HUES64 (cell line): ENCODE results near the gene HMCN2.
A peak's percentile ranks its signal among the peaks of the same experiment; 100 is the strongest.
"Not testable (repeated sequence)": the region's sequence is repeated elsewhere in the genome, so short reads cannot be mapped to it uniquely, and the experiment has no call there.

Experiments
- H3K27ac ChIP-seq: 2 replicates; pipeline ENCODE4 v1.7.0; 2013; ENCODE audit warnings: low read depth, low read length, inconsistent platforms
- H3K27me3 ChIP-seq: 2 replicates; pipeline ENCODE4 v1.6.1; 2013; ENCODE audit warnings: mild to moderate bottlenecking, low read length; ENCODE audit not compliant: insufficient read depth
- H3K36me3 ChIP-seq: 2 replicates; pipeline ENCODE4 v1.6.1; 2013; ENCODE audit warnings: mild to moderate bottlenecking, low read length; ENCODE audit not compliant: insufficient read depth
- H3K4me1 ChIP-seq: 2 replicates; pipeline ENCODE4 v1.6.1; 2013; ENCODE audit warnings: mild to moderate bottlenecking, low read length, moderate library complexity; ENCODE audit not compliant: insufficient read depth
- H3K4me3 ChIP-seq: 2 replicates; pipeline ENCODE4 v1.5.1; 2013; ENCODE audit warnings: mild to moderate bottlenecking, low read length, moderate library complexity
- H3K9ac ChIP-seq: 2 replicates; pipeline ENCODE4 v1.6.1; 2013; ENCODE audit warnings: mild to moderate bottlenecking, low read depth, low read length
- H3K9me3 ChIP-seq: 2 replicates; pipeline ENCODE4 v1.6.1; 2013; ENCODE audit warnings: low read depth, low read length; ENCODE audit not compliant: insufficient read depth
- WGBS: fragments of 150-250, 120-280 bp; methylation state at CpG from one replicate; pipeline ENCODE4 v1.1.7; 2013; ENCODE audit warnings: missing lambda C conversion rate; 5-methylcytosine and 5-hydroxymethylcytosine counted together

The HMCN2 gene

DNA sequence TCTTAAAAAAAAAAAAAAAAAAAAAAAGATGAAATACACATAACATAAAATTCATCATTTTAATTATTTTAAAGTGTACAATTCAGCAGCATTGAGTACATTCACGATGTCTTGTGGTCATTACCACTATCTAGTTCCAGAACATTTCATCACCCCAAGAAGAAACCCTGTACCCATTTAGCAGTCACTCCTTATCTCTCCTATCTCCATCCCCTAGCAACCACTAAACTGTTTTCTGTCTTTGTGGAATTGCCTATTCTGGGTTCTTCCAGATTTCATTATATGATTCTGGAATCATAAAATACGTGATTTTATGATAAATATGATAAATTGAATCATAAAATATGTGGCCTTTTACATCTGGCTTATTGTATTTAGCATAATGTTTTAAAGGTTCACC lies 8.9 kb upstream of the HMCN2 start:
- no peaks in the 10 kb centered on the region for H3K27me3 ChIP-seq
- WGBS, result 94% methylated on average over 1 of the region's 2 CpGs

DNA sequence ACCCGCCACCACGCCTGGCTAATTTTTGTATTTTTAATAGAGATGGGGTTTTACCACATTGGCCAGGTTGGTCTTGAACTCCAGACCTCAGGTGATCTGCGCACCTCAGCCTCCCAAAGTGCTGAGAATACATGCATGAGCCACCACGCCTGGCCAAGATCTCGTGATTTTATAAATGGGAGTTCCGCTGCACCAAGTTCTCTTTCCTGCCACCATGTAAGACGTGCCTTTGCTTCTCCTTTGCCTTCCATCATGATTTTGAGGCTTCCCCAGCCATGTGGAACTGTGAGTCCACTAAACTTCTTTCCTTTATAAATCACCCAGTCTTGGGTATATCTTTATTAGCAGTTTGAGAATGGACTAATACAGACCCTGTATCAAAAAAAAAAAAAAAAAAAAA lies 7.4 kb upstream of the HMCN2 start:
- not testable (repeated sequence) for H3K27ac ChIP-seq, H3K27me3 ChIP-seq, H3K9ac ChIP-seq, H3K9me3 ChIP-seq, H3K4me3 ChIP-seq, H3K4me1 ChIP-seq, H3K36me3 ChIP-seq
- 95% methylated on average over 7 of the region's 7 CpGs for WGBS

More for the DNA sequence above, 8.9 kb upstream of the HMCN2 start:
- H3K4me3 ChIP-seq, result no peak overlapping the region
- H3K9me3 ChIP-seq, result peaks cover 9% of the 10 kb centered on the region
- H3K9ac ChIP-seq, result no peak overlapping the region
- H3K27ac ChIP-seq, result no peak overlapping the region
- no peaks in the 10 kb centered on the region for H3K36me3 ChIP-seq
- peaks cover 3% of the 10 kb centered on the region; the same call in 1 of the 2 replicates for H3K4me1 ChIP-seq

DNA sequence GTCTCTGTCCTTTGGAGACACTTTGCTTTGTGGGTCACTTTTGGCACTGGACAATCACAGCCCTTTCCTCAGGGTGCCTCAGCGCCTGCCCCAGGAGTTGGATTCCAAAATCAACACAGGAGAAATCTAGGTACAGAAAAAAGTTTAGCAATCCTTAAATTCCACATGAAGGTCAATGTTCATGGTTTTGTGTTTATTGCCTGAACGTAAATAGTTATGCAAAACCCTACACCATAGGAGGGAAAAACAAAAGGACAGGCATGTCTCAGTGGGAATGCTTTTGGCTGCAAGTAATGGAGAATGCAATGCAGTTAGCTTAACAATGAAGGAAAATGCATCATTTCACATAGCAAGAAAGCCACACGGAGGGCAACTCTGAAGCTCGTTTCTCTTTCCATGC lies 6.5 kb upstream of the HMCN2 start:
- no peak overlapping the region for H3K9ac ChIP-seq
- H3K27me3 ChIP-seq, result no peaks in the 10 kb centered on the region
- WGBS, result 62% methylated on average over 3 of the region's 4 CpGs

DNA sequence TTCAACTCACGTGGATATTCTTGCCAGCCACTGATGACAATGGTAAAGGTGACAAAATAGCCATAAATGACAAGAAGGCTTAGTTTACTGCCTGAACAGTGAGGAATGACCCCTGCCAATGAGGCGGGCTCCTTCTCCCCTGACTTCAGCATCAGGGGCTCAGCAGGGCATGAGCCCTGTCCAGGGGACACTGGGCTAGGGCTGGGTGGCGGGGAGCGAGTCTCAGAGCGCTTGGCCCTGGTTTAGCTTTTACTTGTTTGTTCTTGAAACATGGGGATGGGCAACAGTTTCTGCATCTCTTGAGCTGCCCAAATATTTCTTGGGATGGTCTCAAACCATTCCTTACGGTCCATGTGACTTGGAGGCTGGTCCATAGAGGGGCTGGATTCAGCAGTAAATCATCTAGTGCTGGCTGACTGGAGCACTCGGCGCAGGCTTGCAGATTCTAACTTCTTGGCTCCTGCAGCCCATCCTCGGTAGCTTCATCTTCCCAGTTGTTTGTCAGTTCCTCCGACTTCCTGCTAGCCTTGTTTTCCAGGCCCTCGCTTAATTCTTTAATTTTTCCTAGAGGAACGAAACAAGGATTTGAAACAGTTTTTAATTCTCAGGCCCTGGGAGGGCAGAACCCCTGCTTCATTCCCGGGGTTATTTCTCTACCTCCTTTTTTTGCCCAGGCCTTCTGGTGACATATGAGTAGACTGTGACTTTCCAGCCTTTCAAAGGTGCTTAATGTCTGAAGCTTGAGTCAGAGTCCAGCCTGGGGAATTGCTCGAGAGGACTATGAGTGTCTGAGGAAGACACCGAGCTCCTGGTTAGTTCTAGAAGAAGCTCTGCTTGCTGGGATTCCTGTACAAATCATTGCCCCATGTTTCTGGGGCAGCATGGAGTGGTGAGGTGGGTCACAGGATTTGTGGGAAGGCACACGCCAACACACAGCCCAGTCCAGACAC lies 4.5 kb upstream of the HMCN2 start:
- Histone ChIP-seq H3K4me3 (no peak overlapping the region), H3K4me1 (peaks cover 3% of the 10 kb centered on the region; the same call in 1 of the 2 replicates), H3K9ac (no peak overlapping the region), H3K27me3 (peaks cover 18% of the 10 kb centered on the region), H3K36me3 (no peaks in the 10 kb centered on the region), H3K27ac (no peak overlapping the region), H3K9me3 (peaks cover 9% of the 10 kb centered on the region)
- WGBS, result 91% methylated on average over 16 of the region's 16 CpGs

More for the DNA sequence above, 6.5 kb upstream of the HMCN2 start:
- Histone ChIP-seq H3K36me3 (no peaks in the 10 kb centered on the region), H3K27ac (peak overlapping the region; percentile 93; the same call in 1 of the 2 replicates), H3K4me3 (no peak overlapping the region), H3K4me1 (peaks cover 3% of the 10 kb centered on the region; the same call in 1 of the 2 replicates), H3K9me3 (peaks cover 9% of the 10 kb centered on the region)

DNA sequence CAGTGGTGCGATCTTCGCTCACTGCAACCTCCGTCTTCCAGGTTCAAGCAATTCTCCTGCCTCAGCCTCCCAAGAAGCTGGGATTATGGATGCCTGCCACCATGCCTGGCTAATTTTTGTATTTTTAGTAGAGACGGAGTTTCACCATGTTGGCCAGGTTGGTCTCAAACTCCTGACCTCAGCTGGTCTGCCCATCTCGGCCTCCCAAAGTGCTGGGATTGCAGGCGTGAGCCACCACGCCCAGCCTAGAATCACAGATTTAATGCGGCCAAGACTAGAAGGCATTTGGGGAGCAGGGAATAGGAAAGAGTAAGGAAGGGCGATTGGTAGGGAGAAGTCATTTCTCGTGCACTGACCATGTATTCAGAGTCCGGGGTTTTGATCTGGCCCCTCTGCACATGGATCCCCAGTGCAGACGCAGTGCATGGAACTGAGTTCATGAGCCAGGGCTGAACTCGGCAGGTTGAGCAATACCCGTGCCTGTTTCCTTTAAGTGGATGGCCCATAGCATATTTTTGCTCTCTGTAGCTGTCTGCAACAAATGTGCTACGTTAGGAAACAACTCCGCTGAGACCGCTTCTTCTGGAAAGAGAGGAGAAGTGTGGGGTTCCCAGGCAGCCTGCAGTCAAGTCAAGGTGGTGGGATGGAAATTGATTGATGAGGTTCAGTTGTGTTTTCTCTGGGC lies 3.4 kb upstream of the HMCN2 start:
- WGBS, result 93% methylated on average over 17 of the region's 17 CpGs
- Histone ChIP-seq H3K36me3 (no peaks in the 10 kb centered on the region), H3K27me3 (peaks cover 29% of the 10 kb centered on the region)

DNA sequence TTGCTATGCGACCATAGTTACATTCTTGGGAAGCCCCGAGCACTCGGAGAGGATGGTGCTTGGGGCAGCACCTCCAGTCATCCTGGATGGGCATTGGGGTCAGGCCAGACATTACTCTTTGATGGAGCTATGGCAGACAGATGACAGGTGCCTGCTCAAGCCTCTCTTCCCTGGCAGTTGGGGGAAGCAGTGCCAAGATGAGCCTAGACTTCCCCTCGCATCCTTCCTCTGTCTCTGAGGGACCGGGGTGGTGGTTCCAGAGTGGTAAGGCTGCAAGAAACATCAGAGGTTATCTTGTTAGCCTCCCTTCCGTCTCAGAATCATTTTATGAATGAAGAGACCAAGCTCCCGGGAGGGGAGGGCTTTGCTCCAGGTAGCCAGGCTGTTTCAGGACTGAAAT lies 2.8 kb upstream of the HMCN2 start:
- H3K27me3 ChIP-seq, result peaks cover 35% of the 10 kb centered on the region
- H3K27ac ChIP-seq, result no peak overlapping the region

More for the DNA sequence above, 3.4 kb upstream of the HMCN2 start:
- H3K4me1 ChIP-seq, result peaks cover 3% of the 10 kb centered on the region; the same call in 1 of the 2 replicates
- H3K4me3 ChIP-seq, result no peak overlapping the region
- no peak overlapping the region for H3K27ac ChIP-seq
- no peak overlapping the region for H3K9ac ChIP-seq
- H3K9me3 ChIP-seq, result peaks cover 9% of the 10 kb centered on the region

DNA sequence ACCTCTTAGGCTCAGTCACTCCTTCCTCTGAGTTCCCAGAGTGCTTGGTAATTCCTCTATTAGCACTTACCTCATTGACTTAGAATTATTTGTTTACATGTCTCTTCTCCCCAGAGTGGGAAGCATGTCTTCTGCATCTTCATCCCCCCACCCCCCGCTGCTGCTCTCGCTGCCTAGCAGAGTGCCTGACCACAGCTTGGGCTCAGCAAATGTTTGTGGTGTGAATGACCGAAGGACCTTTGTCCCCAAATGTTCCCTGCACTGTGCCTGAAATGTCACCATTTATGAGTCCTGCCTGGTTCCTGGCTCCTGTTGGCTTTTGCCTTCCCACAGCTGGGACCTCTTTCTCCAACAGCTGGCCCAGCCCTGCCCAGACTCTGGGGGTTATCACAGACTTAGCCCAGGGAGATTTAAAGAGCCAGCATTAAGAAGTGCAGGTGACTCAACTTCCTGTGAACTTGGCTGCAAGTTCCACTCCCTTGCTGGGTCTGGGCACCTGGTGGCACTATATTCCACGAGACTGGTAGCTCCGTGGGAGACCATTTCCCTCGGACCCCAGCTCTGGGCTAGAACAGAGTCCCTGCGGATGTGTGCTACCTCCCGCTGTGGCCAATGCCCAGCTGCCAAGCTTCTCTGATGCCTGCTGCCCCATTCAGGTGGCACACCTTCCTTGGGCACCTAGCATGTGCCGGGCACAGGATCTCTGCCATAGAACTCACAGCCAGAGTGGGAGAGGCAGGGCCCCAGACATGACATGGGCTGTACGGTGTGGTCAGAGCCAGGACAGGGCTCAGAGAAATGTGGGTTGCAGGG lies 1.8 kb upstream of the HMCN2 start:
- Histone ChIP-seq H3K4me1 (peaks cover 11% of the 10 kb centered on the region), H3K36me3 (no peaks in the 10 kb centered on the region), H3K9me3 (peaks cover 8% of the 10 kb centered on the region), H3K9ac (no peak overlapping the region), H3K4me3 (no peak overlapping the region), H3K27me3 (peaks cover 35% of the 10 kb centered on the region), H3K27ac (no peak overlapping the region)
- 71% methylated on average over 10 of the region's 10 CpGs for WGBS

More for the DNA sequence above, 2.8 kb upstream of the HMCN2 start:
- Histone ChIP-seq H3K9ac (no peak overlapping the region), H3K4me1 (peaks cover 3% of the 10 kb centered on the region; the same call in 1 of the 2 replicates), H3K4me3 (no peak overlapping the region), H3K36me3 (no peaks in the 10 kb centered on the region), H3K9me3 (peaks cover 9% of the 10 kb centered on the region)
- 90% methylated on average over 7 of the region's 7 CpGs for WGBS

DNA sequence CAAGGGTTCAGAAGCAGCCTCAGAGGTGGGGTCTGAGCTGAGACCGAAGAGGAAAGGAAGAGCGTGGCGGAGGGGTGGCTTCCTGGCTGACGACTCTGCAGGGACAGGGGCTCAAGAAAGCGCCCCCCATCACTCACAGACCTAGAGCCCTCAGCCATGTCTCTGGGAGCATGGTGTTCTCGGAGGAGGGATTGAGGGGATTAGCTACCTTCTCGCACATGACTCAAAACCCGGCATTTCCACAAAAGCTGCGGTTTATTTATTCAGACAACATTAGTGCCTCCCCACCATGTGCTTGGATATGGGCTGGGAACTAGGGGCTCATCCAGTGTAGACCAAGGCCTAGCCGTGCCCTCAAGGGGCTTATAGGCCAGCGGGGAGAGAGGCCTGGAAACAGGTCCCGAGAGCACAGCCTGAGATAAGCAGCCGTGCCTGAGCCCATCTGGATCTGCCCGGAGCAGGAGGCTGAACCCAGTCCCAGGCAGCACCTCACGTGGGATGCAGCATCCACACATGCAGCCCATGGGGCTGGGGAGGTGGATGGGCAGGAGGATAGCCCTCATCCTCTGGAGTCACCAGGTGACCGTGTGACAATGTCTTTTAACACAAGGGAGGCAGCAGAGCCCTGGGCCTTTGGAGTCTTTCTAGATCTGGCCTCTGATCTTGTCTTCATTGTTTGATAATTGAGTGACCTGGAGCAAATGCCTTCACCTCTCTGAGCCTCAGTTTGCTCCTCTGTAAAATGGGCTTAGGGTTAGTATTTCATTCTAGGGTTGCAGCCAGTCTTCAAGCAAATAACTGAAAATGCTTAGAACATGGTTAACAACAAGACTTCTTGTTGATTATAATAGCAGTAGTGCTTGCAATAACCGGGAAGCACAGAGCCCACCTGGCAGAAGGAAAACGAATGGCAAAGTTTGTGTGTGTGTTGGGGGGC lies 878 bp upstream of the HMCN2 start:
- H3K4me3 ChIP-seq, result peak overlapping the region; percentile 63
- H3K27me3 ChIP-seq, result peaks cover 35% of the 10 kb centered on the region
- H3K9ac ChIP-seq, result no peak overlapping the region
- 78% methylated on average over 16 of the region's 18 CpGs for WGBS
- peaks cover 15% of the 10 kb centered on the region for H3K4me1 ChIP-seq
- no peak overlapping the region for H3K27ac ChIP-seq
- no peaks in the 10 kb centered on the region for H3K9me3 ChIP-seq
- H3K36me3 ChIP-seq, result no peaks in the 10 kb centered on the region

DNA sequence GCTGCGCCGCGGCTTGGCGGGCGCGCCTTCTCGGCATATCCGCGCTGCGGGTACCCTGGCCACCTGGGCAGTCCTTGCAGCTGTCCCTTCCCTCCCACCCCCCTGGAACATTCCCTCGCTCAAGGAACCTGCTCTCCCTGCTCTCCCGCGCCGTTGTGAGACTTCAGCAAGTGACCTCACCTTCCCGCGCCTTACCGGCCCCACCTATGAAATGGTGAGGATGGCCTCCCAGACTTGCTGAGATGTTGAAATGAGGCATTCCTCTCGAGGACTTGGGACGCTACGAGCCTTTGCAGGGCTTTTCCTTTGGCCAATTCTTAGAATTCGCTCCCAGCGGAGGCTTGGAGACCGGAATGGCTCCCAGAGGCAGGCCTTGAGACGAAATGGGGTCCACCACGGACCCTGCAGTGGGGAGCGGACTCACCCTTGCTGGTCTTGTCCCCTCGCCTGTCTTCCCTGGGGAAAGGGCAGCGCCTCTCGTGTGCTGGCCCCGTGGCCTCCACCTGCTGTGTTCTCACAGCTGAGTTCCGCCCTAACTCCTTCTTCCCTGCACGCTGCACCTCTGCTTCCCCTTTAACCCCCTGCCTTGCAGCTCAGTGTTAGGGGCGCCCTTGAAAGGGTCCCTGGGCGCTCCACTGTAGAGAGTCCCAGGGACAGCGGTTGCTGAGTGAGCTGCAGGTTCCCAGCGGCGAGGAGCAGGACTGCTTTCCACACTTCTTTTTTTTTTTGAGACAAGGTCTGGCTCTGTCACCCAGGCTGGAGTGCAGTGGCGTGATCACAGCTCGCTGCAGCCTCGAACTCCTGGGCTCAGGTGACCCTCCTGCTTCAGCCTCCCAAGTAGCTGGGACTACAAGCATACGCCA lies 907 bp downstream of the HMCN2 start:
- no peaks in the 10 kb centered on the region for H3K36me3 ChIP-seq
- 36% methylated on average over 41 of the region's 41 CpGs for WGBS
- H3K27me3 ChIP-seq, result peaks cover 35% of the 10 kb centered on the region
- H3K9ac ChIP-seq, result peak overlapping the region; percentile 60
- no peaks in the 10 kb centered on the region for H3K9me3 ChIP-seq
- H3K27ac ChIP-seq, result no peak overlapping the region
- peak overlapping the region; percentile 63 for H3K4me3 ChIP-seq
- H3K4me1 ChIP-seq, result peaks cover 15% of the 10 kb centered on the region
